H1 (cell line): Measurements from ENCODE around the gene TBX21.

Experiments
- CBX8 ChIP-seq: fragments of 300-800, 300-1000 bp; sonication (generic); IDR thresholded peaks from 2 replicates; pipeline ENCODE4 v1.7.1; 2016; ENCODE audit warnings: low read depth, low read length, borderline replicate concordance
- CTCF ChIP-seq, 3 experiments: IDR thresholded peaks; 1 replicate in 2 of 3; 2 replicates in 1 of 3; pipeline versions ENCODE4 v1.5.1 to v1.6.1; 2011; ENCODE audit warnings: low read length in 3 of 3, mild to moderate bottlenecking in 3 of 3, inconsistent platforms in 2 of 3, low read depth in 1 of 3, moderate library complexity in 1 of 3; ENCODE audit not compliant: insufficient read depth in 1 of 3; ENCODE audit errors: control extremely low read depth in 1 of 3
- POLR2AphosphoS5 ChIP-seq: IDR thresholded peaks from 2 replicates; pipeline ENCODE4 v1.6.1; 2011; ENCODE audit warnings: low read depth, low read length

- TF ChIP-seq CTCF (IDR thresholded peaks at IDR 0.05; ENCODE audit: control extremely low read depth in 1 of 3, insufficient read depth in 1 of 3, low read depth in 1 of 3, low read length in 3 of 3) (peak in 1 of 3 experiments; percentile 33; a peak in 2 of 4 replicates), POLR2AphosphoS5 (no peak), CBX8 (no peak)
Observed at GRCh38 chr17:47733047-47733673, at the start of gene TBX21.
